Lower leg skin (tissue), 4 donors: Measurements from ENCODE around the gene F2R. TPM values are rescaled to one million over a fixed set of nuclear protein-coding genes. Genes with fewer than 3 reads are reported as not detected.
A peak's percentile ranks its signal among the peaks of the same experiment; 100 is the strongest.

Experiments used
- DNase-seq, 2 donors: peaks; one replicate each; pipeline ENCODE4 v3.0.0-alpha.2; 2019; ENCODE audit warnings: low spot score in 2 of 2
- H3K4me3 ChIP-seq: fragments of 200-600 bp; sonication (generic); 2 replicates; pipeline ENCODE4 v1.5.1; 2017; ENCODE audit warnings: mild to moderate bottlenecking, low read depth; ENCODE audit not compliant: poor library complexity, severe bottlenecking
- POLR2A ChIP-seq, 2 donors: fragments of 450-650 bp; IDR thresholded peaks; one replicate each; pipeline ENCODE4 v1.6.1; 2016 to 2017; ENCODE audit warnings: antibody characterized with exemption in 2 of 2, mild to moderate bottlenecking in 1 of 2, moderate library complexity in 1 of 2
- WGBS, 2 donors: methylation state at CpG; one replicate each; pipeline ENCODE4 v1.1.5; 2018; 5-methylcytosine and 5-hydroxymethylcytosine counted together
- intact Hi-C: fragments of 100-400 bp; cut with DNase I; formaldehyde crosslinking; loops from one replicate; pipeline ENCODE4 v1.15.0; 2023; ENCODE audit warnings: low total_unique reads
- total RNA-seq, 4 donors: library from RNA; depleted of rRNA; stranded (reverse); fragments of >200 nt; gene quantifications; one replicate each; pipeline ENCODE4 v1.1.0, GENCODE V29; 2016
- TF ChIP-seq, protein P1 (sequence below), 3 donors: fragments of 450-650 bp; IDR thresholded peaks; one replicate each; pipeline ENCODE4 v1.5.1; 2016; ENCODE audit warnings: antibody characterized with exemption in 3 of 3, mild to moderate bottlenecking in 3 of 3, moderate library complexity in 2 of 3

The F2R gene
- total RNA-seq, 4 donors from 2014 or later, result 52.4 to 70.9 (median 64.4) TPM

DNA sequence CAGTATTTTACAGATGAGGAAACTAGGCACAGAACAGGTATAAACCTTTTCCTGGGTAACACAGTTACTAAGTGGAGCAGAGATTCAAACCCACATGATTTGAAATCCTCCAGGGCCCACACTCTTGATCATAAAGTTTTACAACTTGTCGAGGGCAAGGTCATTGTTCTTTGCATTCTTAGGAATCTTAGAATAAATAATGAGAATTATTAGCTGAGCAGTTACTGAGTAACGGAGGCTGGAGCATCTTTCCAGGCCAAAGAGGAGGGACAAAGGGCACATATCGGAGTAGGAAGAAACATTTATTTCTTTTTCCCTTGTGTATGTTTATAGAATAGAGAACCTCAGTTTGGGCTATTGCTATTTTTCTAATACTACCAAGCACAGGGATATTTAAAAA is 27.1 kb upstream of the F2R start:
- H3K4me3 ChIP-seq, result no peak overlapping the region
- 61 to 81% methylated on average over 3 of the region's 3 CpGs for WGBS, 2 donors
- DNase-seq, result no peak
- intact Hi-C loops, result no loop called here
- no peak for TF ChIP-seq POLR2A (IDR thresholded peaks at IDR 0.05)
- TF ChIP-seq, protein P1, sequence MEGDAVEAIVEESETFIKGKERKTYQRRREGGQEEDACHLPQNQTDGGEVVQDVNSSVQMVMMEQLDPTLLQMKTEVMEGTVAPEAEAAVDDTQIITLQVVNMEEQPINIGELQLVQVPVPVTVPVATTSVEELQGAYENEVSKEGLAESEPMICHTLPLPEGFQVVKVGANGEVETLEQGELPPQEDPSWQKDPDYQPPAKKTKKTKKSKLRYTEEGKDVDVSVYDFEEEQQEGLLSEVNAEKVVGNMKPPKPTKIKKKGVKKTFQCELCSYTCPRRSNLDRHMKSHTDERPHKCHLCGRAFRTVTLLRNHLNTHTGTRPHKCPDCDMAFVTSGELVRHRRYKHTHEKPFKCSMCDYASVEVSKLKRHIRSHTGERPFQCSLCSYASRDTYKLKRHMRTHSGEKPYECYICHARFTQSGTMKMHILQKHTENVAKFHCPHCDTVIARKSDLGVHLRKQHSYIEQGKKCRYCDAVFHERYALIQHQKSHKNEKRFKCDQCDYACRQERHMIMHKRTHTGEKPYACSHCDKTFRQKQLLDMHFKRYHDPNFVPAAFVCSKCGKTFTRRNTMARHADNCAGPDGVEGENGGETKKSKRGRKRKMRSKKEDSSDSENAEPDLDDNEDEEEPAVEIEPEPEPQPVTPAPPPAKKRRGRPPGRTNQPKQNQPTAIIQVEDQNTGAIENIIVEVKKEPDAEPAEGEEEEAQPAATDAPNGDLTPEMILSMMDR (IDR thresholded peaks at IDR 0.05), result no peak

DNA sequence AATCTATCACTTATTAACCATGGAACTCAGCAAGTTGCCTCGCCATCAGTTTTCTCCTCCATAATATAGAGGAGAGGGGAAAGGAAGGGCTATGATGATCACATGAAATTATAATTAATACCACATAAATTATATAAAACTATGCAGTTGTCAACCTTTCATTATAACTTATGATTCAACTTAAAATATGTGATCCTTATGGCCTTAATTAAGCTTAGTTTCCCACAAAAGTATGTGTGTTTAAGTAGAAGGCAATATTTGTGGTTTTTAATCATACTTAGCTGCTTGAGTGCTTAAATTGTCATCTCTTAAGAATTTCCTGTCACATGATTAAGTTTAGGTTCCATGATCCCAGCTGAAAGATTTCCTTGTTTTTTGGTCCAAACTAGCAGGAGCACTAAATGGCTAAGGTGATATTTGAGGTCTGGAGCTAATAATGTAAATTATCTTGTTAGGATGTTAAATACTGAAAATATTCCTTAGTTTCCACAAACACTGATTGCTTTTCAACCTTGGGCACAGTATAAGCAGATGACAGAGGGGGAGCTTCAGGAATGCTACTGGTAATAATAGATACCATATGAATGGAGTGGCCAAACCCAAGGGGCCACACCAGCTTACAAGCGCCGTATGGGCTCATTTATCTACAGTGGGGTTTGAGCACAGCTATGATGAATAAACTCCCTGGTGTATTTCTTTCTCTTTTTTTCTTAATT is 26.4 kb upstream of the F2R start:
- DNase-seq, result no peak
- 74 to 89% methylated on average over 3 of the region's 3 CpGs for WGBS, 2 donors
- intact Hi-C loops, result no loop called here
- TF ChIP-seq, protein P1 (IDR thresholded peaks at IDR 0.05), result no peak
- no peak overlapping the region for H3K4me3 ChIP-seq

DNA sequence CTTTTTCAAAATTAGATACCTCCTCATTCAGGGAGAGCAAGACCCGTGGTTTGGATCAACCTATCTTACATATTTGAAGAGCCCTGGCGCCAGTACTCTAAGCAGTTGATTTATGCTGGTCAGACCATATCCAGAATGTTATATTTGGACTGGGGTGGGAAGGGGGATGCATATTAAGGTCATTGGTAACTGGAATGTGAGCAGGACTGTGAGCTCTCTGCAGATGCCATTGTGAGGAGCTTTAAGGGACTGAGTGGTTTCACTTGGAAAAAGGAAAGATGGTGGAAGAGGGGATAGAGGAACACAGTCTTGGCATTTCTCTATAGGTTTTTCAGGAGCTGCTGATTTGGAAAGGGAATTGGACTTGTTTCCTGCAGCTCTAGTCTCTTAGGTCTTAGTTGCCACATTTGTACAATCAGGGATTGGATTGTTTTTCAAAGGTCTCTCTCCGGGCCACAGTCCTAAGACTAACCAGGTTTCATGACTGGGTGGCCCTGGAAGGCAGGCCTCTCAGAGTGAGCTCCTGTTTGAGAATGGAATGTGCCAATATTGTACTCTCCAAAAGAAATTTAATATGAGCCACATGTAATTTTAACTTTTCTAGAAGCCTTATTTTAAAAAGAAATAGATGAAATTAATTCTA is 25.8 kb upstream of the F2R start:
- 74 to 75% methylated on average over 3 of the region's 3 CpGs for WGBS, 2 donors
- intact Hi-C loops, result no loop called here
- no peak overlapping the region for H3K4me3 ChIP-seq
- TF ChIP-seq POLR2A (IDR thresholded peaks at IDR 0.05), result no peak
- TF ChIP-seq, protein P1 (IDR thresholded peaks at IDR 0.05), result no peak
- DNase-seq, result no peak

GRCh38 chr5:76690704-76691466 is 25.0 kb upstream of the F2R start:
- DNase-seq, result peak in 1 of 2 donors; percentile 75
- intact Hi-C loops, result no loop called here
- 67 to 73% methylated on average over 7 of the region's 7 CpGs for WGBS, 2 donors
- TF ChIP-seq POLR2A (IDR thresholded peaks at IDR 0.05), result no peak
- TF ChIP-seq, protein P1 (IDR thresholded peaks at IDR 0.05), result no peak
- no peak overlapping the region for H3K4me3 ChIP-seq

DNA sequence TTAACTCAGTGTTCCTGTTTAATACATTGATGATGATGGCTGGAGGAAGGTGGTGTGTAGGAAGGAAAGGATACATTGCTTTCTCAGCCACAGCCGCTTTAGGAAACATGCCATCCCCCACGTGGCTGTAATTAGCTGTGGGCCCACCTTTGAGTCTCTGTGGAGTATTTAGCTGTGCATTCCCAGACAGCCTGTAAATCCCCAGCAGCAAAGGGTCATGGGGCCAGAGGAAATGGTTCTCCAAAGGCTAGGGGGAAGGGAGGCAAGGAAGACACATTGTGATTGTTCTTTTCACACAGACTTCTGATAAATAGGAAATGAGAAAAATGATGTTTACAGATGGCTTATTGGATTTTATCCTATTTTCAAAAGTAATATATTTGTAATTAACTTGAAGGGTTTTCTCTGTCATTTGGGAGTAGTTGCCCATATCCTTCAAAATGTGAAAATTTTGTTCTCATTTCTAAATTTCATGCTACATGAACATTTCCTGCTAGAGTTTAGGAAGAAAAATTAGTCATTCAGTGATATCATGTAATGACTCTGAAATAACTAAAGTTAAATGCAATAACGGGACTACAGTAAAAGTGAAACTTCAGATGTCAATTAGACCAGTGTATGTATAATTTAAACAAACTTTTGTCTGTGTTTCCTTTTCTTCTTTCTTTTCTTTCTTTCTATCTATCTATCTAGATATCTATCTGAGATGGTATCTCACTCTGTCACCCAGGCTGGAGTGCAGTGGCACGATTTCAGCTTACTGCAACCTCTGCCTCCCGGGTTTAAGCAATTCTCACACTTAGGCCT is 24.3 kb upstream of the F2R start:
- intact Hi-C loops, result no loop called here
- TF ChIP-seq, protein P1 (IDR thresholded peaks at IDR 0.05), result no peak
- no peak for TF ChIP-seq POLR2A (IDR thresholded peaks at IDR 0.05)
- H3K4me3 ChIP-seq, result no peak overlapping the region
- DNase-seq, result no peak
- 52 to 64% methylated on average over 5 of the region's 5 CpGs for WGBS, 2 donors
